HG02938 (cell line): ENCODE data around the gene SPATA13.
A peak's percentile ranks its signal among the peaks of the same experiment; 100 is the strongest.

Experiments
- ATAC-seq: cut with Tn5 transposase; IDR thresholded peaks from one replicate; pipeline ENCODE4 v1.9.1; 2021; ENCODE audit warnings: mild to moderate bottlenecking, moderate library complexity; ENCODE audit not compliant: unreplicated experiment

The SPATA13 gene

DNA sequence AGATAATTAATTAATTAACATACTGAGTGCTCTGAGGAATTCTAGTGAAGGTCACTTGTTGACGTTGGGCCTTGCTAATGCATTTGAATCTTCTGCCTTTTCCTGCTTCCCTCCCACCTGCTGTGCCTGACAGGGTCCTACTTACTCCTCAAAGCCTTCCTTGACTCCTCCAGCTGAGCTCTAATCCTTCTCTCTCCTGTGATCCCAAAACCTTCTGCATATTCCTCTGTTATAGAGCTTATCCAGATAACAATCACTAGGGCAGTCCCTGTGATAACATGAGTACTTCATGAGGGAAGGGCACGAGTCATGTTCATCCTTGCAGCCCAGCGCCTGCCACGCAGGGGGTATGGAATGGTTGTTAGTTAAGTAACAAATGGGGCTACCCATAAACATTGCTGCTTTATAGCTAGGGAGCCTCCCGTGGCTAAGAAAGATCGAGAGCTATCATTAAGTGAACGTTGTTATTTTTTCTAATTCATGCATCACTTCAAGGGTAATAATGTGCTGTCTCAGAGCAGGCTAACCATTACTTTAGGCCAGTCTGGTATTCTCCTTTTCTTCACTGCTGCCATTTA, 19.1 kb upstream of the SPATA13 start:
- no peak for ATAC-seq

DNA sequence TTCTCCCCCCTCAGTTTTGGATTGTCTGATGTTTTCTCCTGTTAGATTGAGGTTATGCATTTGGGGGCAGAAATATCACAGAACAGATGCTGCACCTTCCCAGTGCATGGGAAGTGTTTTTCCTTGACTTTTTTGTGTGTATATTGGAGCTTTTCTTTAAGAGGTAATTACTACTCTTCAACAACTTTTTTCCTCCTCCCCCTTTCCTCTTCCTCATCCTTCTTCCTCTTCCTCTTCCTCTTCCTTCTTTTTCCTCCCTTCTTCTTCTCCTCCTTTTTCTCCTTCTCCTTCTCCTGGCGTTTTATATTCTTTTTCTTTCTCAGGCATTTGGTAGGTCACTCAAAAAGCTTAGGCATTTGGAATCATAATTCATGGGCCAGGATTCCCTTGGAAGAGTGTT, 18.1 kb upstream of the SPATA13 start:
- no peak for ATAC-seq

- ATAC-seq = no peak
Observed at GRCh38 chr13:24142886-24143285, 17.6 kb upstream of the SPATA13 start.

GRCh38 chr13:24145240-24145639, 15.3 kb upstream of the SPATA13 start:
- no peak for ATAC-seq

DNA sequence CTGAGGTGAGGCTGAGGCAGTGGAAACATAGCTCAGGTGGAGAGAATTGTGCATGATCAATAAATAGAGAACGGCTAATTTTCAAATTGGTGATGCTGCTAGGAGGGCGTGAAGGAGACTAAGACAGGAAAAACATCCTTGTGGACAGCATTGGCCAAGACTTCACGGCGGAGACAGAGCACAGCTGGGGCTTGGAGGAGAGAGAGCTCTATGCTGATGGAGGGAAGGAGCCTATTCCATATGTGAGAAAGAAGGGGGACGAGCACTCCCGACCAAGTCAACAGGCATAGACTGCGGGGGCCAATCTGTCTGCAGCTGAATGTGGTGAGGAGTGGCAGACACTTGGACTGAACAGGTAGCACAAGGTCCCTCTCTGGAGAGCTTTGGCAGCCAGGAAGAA, 14.8 kb upstream of the SPATA13 start:
- no peak for ATAC-seq

DNA sequence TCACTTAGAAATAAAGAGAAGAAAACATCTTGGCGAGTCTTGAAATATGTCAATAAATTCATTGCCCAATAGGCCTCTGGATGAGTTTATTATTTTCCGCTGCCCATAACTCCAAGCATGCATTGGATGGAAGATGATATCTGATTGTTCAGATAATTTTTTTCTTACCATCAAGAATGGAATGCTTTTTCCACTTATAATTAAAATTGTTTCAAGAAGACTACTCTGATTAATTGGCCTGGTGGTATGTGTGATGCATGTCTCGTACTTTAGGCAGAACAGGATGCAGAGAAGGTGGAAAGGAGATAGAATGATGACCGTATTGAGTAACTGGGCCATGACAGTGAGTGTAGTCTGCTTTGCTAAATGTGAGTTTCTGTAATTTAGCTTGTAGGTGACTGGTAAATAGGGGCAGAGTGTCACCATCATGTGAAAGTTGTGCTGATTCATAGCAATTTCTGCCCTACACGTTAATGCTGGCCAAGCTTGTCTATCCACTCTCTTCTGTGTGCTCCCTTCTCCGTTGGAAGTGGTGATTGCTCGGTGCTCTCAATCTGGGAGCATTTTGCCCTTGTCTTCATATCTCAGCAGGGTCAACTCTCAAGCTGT, 13.5 kb upstream of the SPATA13 start:
- no peak for ATAC-seq

- no peak for ATAC-seq
Observed at GRCh38 chr13:24147570-24147963, 13.0 kb upstream of the SPATA13 start.

- ATAC-seq = no peak
Observed at GRCh38 chr13:24148414-24149235, 11.9 kb upstream of the SPATA13 start.

GRCh38 chr13:24149246-24150032, 11.1 kb upstream of the SPATA13 start:
- ATAC-seq = no peak

DNA sequence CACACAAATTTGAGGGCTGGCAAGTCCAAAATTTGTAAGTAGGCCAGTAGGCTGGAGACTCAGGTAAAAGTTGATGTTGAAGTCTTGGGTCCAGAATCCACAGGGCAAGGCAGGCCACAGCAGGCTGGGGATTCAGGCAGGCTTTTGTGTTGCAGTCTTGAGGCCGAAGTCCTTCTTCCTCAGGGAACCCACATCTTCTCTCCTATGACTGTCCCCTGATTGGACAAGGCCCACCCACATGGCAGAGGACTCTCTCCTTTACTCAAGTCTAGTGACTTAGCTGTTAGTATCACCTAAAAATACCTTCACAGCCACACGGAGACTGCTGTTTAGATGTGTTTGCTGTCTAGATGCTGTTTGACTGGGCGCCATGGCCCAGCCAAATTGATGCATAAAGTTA, 9.9 kb upstream of the SPATA13 start:
- ATAC-seq = no peak

GRCh38 chr13:24151864-24152263, 8.7 kb upstream of the SPATA13 start:
- no peak for ATAC-seq

DNA sequence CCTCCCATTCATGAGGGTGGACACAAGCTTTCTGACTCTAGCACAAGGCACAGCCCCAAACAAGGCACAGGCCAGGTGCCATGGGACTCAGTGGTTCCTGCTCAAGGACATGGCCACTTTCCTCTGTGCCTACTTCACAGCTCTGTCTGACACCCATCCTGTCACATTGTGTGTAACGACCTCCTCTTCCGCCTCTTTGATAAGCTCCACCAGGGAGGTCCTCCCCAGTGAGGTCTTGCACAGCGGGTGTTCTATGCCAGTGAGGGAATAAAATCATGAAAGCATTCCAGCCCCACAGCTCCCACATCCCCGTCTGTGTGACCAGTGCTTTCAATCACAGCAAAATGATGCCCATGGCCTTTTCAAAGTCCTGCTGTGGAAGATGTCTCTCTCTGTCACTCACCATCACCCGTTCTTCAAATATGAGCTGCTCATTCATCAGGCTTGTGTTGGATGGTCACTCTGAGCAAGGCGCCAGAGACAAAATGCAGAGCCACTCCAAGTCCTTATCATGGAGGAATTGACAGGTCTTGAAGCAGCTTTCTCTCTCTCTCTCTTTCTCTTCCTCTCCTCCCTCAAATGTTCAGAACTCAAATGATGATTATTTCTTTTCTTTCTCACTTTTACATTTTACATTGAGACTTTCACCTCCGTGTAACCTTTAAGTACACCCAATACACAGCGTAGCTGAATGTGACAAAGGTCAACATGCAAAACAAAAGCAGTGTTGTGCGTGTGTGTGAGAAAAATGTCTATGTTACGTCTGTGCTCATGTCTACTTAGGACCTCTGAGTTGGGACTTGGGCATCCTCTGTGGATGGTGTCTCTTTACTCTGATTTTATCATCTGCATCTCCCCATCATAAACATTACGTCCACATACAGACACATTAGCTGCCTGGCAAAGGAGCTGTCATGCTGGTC, 8.0 kb upstream of the SPATA13 start:
- ATAC-seq = no peak

DNA sequence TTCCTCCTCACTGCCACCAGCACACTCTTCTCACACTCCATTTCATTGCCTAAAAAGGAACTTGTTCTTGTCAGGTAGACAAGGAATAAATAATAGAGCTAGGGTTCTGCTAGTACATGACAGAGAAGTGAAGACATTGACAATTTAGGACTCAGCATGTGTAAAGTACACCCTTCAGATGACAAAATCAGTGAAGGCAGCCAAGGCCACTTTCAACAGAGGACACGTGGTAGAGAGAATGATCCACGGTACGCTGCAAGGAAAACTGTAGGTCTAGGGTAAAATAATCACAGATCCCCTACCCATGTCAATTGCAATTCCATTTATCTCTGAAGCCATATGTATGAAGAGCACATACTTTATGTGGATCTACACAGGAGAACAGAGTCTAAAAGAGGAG, 7.2 kb upstream of the SPATA13 start:
- ATAC-seq = no peak

DNA sequence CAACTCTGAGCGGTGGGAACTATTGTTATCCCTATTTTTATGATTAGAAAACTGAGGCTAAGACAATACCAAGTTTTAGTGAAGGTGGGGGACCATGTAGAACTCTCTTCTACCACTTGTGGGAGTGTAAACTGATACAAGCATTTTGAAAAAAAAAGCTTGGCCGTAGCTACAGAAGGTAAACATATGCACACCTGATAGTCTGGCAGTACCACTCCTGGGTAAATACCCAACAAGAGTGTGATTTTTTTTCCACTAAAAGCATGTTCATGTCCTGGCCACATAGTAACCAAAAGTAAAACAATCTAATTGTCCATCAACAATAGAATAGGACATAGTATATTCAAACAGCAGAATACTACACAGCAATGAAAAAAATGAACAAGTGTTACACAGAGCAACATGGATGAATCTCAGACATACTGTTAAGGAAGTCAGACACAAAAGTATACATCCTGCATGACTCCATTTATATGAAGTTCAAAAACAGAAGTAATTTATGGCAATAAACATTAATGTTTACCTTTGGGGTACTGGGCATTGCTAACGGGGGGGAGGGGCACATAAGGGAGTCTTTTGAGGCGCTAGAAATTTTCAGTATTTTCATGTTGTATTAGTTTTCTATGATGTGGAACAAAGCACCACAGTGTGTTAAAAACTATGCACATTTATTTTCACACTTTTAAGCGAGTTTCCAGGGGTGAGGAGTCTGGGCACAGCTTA, 6.4 kb upstream of the SPATA13 start:
- ATAC-seq = no peak

GRCh38 chr13:24159357-24159756, 1.2 kb upstream of the SPATA13 start:
- ATAC-seq = no peak

DNA sequence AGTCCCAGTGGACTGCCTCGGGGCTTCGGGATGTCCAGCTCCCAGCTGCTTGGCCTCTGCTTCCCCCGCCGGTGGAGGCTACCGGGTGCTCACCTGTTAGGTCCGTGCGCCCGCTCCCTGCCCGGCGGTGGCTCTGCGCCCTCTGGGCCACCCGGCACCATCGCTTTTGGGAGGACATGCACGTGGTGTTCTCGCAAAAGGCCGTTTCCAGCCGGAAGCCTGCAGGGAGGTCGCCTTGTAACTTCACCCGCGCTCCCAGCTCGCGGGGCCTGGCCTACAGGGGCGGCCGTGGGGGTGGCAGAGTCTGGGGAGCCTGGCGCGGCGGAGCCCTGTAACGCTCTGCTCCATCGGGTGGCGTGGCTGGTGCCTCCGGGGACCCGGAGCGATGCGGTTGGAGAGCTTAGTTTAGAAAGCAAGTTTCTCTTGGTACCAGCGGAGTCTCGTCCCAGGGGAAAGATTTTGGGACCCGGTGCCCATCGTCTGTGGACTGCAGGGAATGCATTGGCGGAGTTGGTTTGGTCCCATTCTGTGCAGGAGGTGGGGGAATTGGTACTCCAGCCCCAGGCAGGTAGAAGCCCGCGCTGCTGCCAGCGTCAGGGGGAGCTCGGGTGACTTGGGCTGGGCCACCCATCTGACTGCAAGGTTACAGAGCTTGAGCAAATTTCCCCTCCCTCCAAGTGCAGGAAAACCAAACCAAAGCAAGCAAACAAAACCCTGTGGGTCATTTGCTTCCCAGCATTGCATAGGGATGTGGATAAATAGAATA, 673 bp downstream of the SPATA13 start:
- peak; percentile 29 for ATAC-seq

DNA sequence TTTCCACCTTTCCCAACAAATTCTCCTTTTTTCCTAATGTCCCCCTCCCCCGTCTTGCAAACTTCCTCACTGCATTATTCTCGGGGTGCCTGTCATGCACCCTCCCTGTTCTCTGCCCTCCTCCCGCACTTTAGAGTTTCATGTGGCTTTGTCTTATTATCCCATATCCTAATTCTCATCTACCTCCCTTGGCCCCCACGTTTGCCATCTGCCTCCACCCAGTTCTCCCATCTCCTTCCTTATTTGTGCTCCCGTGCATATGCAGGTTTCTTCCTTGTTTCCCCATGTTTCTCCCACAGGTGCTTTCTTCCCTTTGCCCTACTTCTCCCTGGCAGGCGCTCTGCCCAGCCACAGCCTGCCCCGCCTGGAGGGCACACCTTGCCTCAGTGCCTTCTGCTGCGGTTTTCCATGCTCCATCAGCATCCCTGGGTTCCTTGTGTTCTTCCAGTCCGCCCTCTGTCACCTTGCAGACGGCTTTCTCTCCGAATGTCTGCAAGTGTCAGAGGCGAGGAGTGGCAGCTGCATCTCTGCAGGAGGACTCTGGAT, 1.5 kb downstream of the SPATA13 start:
- ATAC-seq = no peak

- no peak for ATAC-seq
Observed at GRCh38 chr13:24162604-24163003, 2.1 kb downstream of the SPATA13 start.

DNA sequence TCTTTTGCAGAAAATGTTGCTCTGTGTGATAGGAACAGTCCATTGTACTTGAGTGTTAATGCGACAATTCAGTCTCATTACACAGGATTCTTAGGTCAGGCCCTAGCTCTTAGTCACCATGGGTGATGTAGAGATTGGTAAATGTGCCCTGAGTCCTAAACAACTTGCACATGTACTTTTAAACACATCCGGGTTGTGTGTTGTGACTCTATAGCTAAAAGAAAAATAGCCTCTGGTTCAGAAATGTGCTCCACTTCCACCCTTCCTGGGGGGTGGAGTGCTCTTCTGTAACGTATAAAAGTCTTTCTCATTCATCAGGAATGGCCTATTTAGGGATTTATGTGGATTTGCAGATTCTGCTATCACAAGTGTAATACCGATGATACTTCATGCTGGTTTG, 5.2 kb downstream of the SPATA13 start:
- no peak for ATAC-seq
